IMR-90 (cell line): Measurements from ENCODE around the gene MARCKSL1. TPM values are rescaled to one million over a fixed set of nuclear protein-coding genes. Genes with fewer than 3 reads are reported as not detected.

Source experiments
- ATAC-seq: fragments of 200-7000 bp; cut with Tn5 transposase; 2 replicates; pipeline ENCODE4 v1.9.1; 2020; ENCODE audit warnings: low read depth, mild to moderate bottlenecking, moderate library complexity
- BruUV-seq: library from RNA; stranded (reverse); fragments of 400-500 nt; replicated peaks from 2 replicates; lab custom pipeline; 2021; lab: Mats Ljungman, UMichigan
- CTCF ChIA-PET: fragments of 300-600 bp; formaldehyde crosslinking; extraction: SDS; loops from one replicate; lab custom pipeline; 2021; ENCODE audit warnings: antibody characterized with exemption; lab: Yijun Ruan, JAX
- POLR2A ChIA-PET: fragments of 300-600 bp; sonication (Branson Sonifier 250); formaldehyde crosslinking; loops from one replicate; lab custom pipeline; 2022; ENCODE audit warnings: antibody characterized with exemption; ENCODE audit not compliant: unreplicated experiment; lab: Charles Lee
- DNase-seq: peaks from one replicate; pipeline ENCODE4 v3.0.0; 2013
- H2AFZ ChIP-seq: replicated peaks from 2 replicates; pipeline ENCODE3; 2013; ENCODE audit warnings: low read length, mild to moderate bottlenecking; ENCODE audit not compliant: poor library complexity
- H2AK5ac ChIP-seq: 2 replicates; pipeline ENCODE4 v1.6.1; 2013; ENCODE audit warnings: low read depth, low read length, inconsistent platforms
- H2AK9ac ChIP-seq: replicated peaks from 2 replicates; pipeline ENCODE3; 2013; ENCODE audit warnings: mild to moderate bottlenecking, low read depth, low read length, moderate library complexity; ENCODE audit not compliant: poor library complexity
- H2BK120ac ChIP-seq: 2 replicates; pipeline ENCODE4 v1.6.1; 2013; ENCODE audit warnings: low read depth, low read length, inconsistent platforms
- H2BK15ac ChIP-seq: 3 replicates; pipeline ENCODE4 v1.6.1; 2013; ENCODE audit warnings: low read depth, low read length, inconsistent platforms
- H2BK20ac ChIP-seq: 2 replicates; pipeline ENCODE4 v1.6.1; 2013; ENCODE audit warnings: low read depth, mild to moderate bottlenecking, inconsistent platforms, low read length, moderate library complexity
- H2BK5ac ChIP-seq: 2 replicates; pipeline ENCODE4 v1.6.1; 2013; ENCODE audit warnings: mild to moderate bottlenecking, low read depth, low read length, inconsistent platforms; ENCODE audit not compliant: poor library complexity, severe bottlenecking
- H3K14ac ChIP-seq: replicated peaks from 2 replicates; pipeline ENCODE4 v1.6.1; 2013; ENCODE audit warnings: low read depth, low read length, inconsistent platforms
- H3K18ac ChIP-seq: 2 replicates; pipeline ENCODE4 v1.6.1; 2013; ENCODE audit warnings: low read depth, low read length, control low read depth
- H3K23ac ChIP-seq: 2 replicates; pipeline ENCODE4 v1.6.1; 2013; ENCODE audit warnings: low read depth, low read length, inconsistent platforms
- H3K27ac ChIP-seq: 2 replicates; pipeline ENCODE4 v1.5.1; 2013; ENCODE audit warnings: mild to moderate bottlenecking, control low read depth, low read length; ENCODE audit not compliant: insufficient read depth
- H3K27me3 ChIP-seq: 2 replicates; pipeline ENCODE4 v1.6.1; 2013; ENCODE audit warnings: low read length; ENCODE audit not compliant: control insufficient read depth, insufficient read depth
- H3K36me3 ChIP-seq: 2 replicates; pipeline ENCODE4 v1.6.1; 2013; ENCODE audit warnings: low read length, mixed read lengths; ENCODE audit not compliant: control insufficient read depth, insufficient read depth
- H3K4ac ChIP-seq: 2 replicates; pipeline ENCODE4 v1.6.1; 2013; ENCODE audit warnings: low read depth, low read length, inconsistent platforms
- H3K4me1 ChIP-seq: 2 replicates; pipeline ENCODE4 v1.6.1; 2013; ENCODE audit warnings: low read length, mixed read lengths; ENCODE audit not compliant: control insufficient read depth, insufficient read depth
- H3K4me2 ChIP-seq: 2 replicates; pipeline ENCODE4 v1.6.1; 2013; ENCODE audit warnings: low read depth, mild to moderate bottlenecking, control low read depth, low read length, moderate library complexity
- H3K4me3 ChIP-seq: 2 replicates; pipeline ENCODE4 v1.5.1; 2013; ENCODE audit warnings: low read depth, mild to moderate bottlenecking, control low read depth, low read length, moderate library complexity; ENCODE audit not compliant: insufficient read depth
- H3K56ac ChIP-seq: 2 replicates; pipeline ENCODE4 v1.6.1; 2013; ENCODE audit warnings: low read length, inconsistent platforms; ENCODE audit not compliant: insufficient read depth; ENCODE audit errors: extremely low read depth
- H3K79me1 ChIP-seq, 2 experiments: 2 replicates each; pipeline ENCODE4 v1.6.1; 2013; ENCODE audit warnings: low read length in 2 of 2, inconsistent platforms in 1 of 2, low read depth in 1 of 2
- H3K9ac ChIP-seq: 2 replicates; pipeline ENCODE4 v1.6.1; 2013; ENCODE audit warnings: low read depth, low read length, control low read depth
- H3K9me1 ChIP-seq: 2 replicates; pipeline ENCODE4 v1.6.1; 2013; ENCODE audit warnings: low read length, inconsistent platforms; ENCODE audit not compliant: insufficient read depth
- H3K9me3 ChIP-seq: 2 replicates; pipeline ENCODE4 v1.6.1; 2013; ENCODE audit warnings: low read length; ENCODE audit not compliant: control insufficient read depth, insufficient read depth
- H4K20me1 ChIP-seq: 2 replicates; pipeline ENCODE4 v1.6.1; 2013; ENCODE audit warnings: low read length, inconsistent platforms; ENCODE audit not compliant: insufficient read depth
- H4K5ac ChIP-seq: 2 replicates; pipeline ENCODE4 v1.6.1; 2013; ENCODE audit warnings: mild to moderate bottlenecking, low read depth, low read length, control low read depth
- H4K8ac ChIP-seq, 2 experiments: 2 replicates each; pipeline ENCODE4 v1.6.1; 2013; ENCODE audit warnings: low read depth in 2 of 2, low read length in 2 of 2, control low read depth in 1 of 2, inconsistent platforms in 1 of 2
- H4K91ac ChIP-seq: 2 replicates; pipeline ENCODE4 v1.6.1; 2013; ENCODE audit warnings: low read depth, low read length, inconsistent platforms; ENCODE audit not compliant: insufficient read depth
- CEBPB ChIP-seq: IDR thresholded peaks from 2 replicates; pipeline ENCODE4 v1.6.1; 2012; ENCODE audit warnings: low read depth, low read length, improper control_type of control experiment
- CHD1 ChIP-seq: IDR thresholded peaks from 2 replicates; pipeline ENCODE4 v1.6.1; 2012; ENCODE audit warnings: low read depth, low read length, improper control_type of control experiment
- ELK1 ChIP-seq: fragments of 150-350 bp; IDR thresholded peaks from 2 replicates; pipeline ENCODE4 v1.6.1; 2016; ENCODE audit warnings: low read depth, mild to moderate bottlenecking, low read length, moderate library complexity, borderline replicate concordance
- MAFK ChIP-seq: IDR thresholded peaks from 2 replicates; pipeline ENCODE4 v1.6.1; 2012; ENCODE audit warnings: low read depth, low read length, improper control_type of control experiment
- MXI1 ChIP-seq: IDR thresholded peaks from 2 replicates; pipeline ENCODE4 v1.6.1; 2012; ENCODE audit warnings: low read depth, mild to moderate bottlenecking, low read length, moderate library complexity, borderline replicate concordance
- NFE2L2 ChIP-seq: fragments of 150-350 bp; IDR thresholded peaks from 2 replicates; pipeline ENCODE4 v1.6.1; 2016; ENCODE audit warnings: low read depth, mild to moderate bottlenecking, low read length
- RAD21 ChIP-seq: IDR thresholded peaks from 2 replicates; pipeline ENCODE4 v1.6.1; 2012; ENCODE audit warnings: low read length, improper control_type of control experiment
- RCOR1 ChIP-seq: IDR thresholded peaks from 2 replicates; pipeline ENCODE4 v1.6.1; 2012; ENCODE audit warnings: mild to moderate bottlenecking, low read length, improper control_type of control experiment; ENCODE audit not compliant: insufficient replicate concordance
- RFX5 ChIP-seq: IDR thresholded peaks from 2 replicates; pipeline ENCODE4 v1.8.0; 2012; ENCODE audit warnings: low read depth, mild to moderate bottlenecking, low read length, moderate library complexity
- SMC3 ChIP-seq: fragments of 150-350 bp; IDR thresholded peaks from 2 replicates; pipeline ENCODE4 v1.6.1; 2016; ENCODE audit warnings: low read depth, mild to moderate bottlenecking, antibody characterized with exemption, low read length, moderate library complexity
- WGBS, 2 experiments: methylation state at CpG; one replicate each; pipeline versions ENCODE4 v1.1.5 to v1.1.7; 2013; ENCODE audit warnings: missing lambda C conversion rate in 2 of 2; ENCODE audit not compliant: insufficient read length in 1 of 2; ENCODE audit errors: extremely low coverage in 2 of 2; 5-methylcytosine and 5-hydroxymethylcytosine counted together
- dilution Hi-C: fragments of 300-500 bp; cut with HindIII; formaldehyde crosslinking; loops from one replicate; pipeline ENCODE4 v1.14.3; 2018; ENCODE audit warnings: low sequenced_read_pairs; ENCODE audit not compliant: unreplicated experiment
- in situ Hi-C: fragments of 300-500 bp; cut with MboI; formaldehyde crosslinking; loops from 3 replicates; pipeline ENCODE4 v1.14.3; 2019; ENCODE audit warnings: low sequenced_read_pairs, inconsistent platforms, mixed read lengths
- intact Hi-C: fragments of 100-400 bp; cut with micrococcal nuclease; formaldehyde crosslinking; loops from 2 replicates; pipeline ENCODE4 v1.10.0; 2022
- polyA plus RNA-seq, 3 experiments: library from polyadenylated mRNA; depleted of rRNA; stranded (reverse); fragments of >200 nt; gene quantifications; 2 replicates each; pipeline ENCODE4 v1.2.3, GENCODE V29; 2012; ENCODE audit warnings: low replicate concordance in 1 of 3
- total RNA-seq: library from RNA; depleted of rRNA; stranded (reverse); fragments of >200 nt; gene quantifications from 2 replicates; pipeline ENCODE4 v1.2.3, GENCODE V29; 2012

Gene MARCKSL1
- total and polyA plus RNA-seq, 2 of the 4 experiments (the other 2 are of a cell fraction) = 37.5 to 218 TPM

DNA sequence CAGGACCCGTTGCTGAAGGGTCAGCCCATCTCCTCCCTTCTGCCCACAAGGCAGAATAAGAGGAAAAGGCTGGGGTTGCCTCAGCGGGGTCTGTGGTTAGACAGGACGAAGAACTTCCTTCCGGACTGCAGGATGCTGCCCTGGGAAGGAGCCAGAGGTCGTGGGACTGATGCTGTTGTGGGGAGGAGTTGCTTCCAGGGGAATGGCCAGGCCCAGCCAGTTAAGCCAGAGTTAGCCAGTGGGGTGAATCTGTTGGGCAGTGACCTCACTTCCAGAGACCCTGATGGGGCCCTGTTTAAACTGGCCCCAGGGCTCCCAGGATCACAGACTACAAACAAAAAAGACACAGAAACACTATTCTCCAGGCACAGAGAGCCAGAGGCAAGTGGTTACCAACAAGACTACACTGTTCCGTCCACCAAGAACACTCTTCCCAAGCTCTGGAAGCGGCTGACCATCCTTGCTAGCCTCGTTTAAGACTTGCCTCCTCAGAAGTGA is 13.2 kb upstream of the MARCKSL1 start:
- peak; percentile 81 for DNase-seq

More for the DNA sequence above, 13.2 kb upstream of the MARCKSL1 start:
- Histone ChIP-seq H2BK120ac (peak overlapping the region; percentile 59; the same call in 1 of the 2 replicates), H3K9me3 (no peaks in the 10 kb centered on the region), H3K27ac (peak overlapping the region; percentile 32; the same call in 1 of the 2 replicates), H2BK5ac (peak overlapping the region; percentile 14), H3K79me1 (peaks cover 8 to 30% of the 10 kb centered on the region in 2 experiments; a peak in 3 of 4 replicates), H3K27me3 (no peaks in the 10 kb centered on the region), H3K14ac (peak overlapping the region; percentile 83), H3K56ac (peak overlapping the region; percentile 19; the same call in 1 of the 2 replicates), H3K9ac (no peak overlapping the region), H3K4me1 (peaks cover 27% of the 10 kb centered on the region), H2AK5ac (peak overlapping the region; percentile 88), H4K91ac (peak overlapping the region; percentile 52; the same call in 1 of the 2 replicates), H3K23ac (peak overlapping the region; percentile 75; the same call in 1 of the 2 replicates), H4K5ac (peak overlapping the region; percentile 34; the same call in 1 of the 2 replicates), H3K4ac (peak overlapping the region; percentile 75), H4K20me1 (no peaks in the 10 kb centered on the region), H2AK9ac (no peak overlapping the region), H3K18ac (0 out of 2 replicates have a peak overlapping the region, but pooled peaks have one; percentile 4), H3K4me3 (no peak overlapping the region), H3K9me1 (peaks cover 11% of the 10 kb centered on the region), H2BK20ac (peak overlapping the region; percentile 55; the same call in 1 of the 2 replicates), H3K4me2 (no peak overlapping the region), H2BK15ac (no peak overlapping the region; the same call in 2 of the 3 replicates), H4K8ac (peak overlapping the region; percentile 52 to 70; a peak in 2 of 4 replicates), H2AFZ (peak overlapping the region; percentile 77), H3K36me3 (no peaks in the 10 kb centered on the region)
- BruUV-seq = no TSS peak
- ChIA-PET POLR2A (no interaction called here), CTCF (no interaction called here)
- in situ Hi-C loops = no loop called here
- intact Hi-C loops = no loop called here
- ATAC-seq = no peak
- dilution Hi-C loops = no loop called here
- TF ChIP-seq ELK1 (no peak), RFX5 (no peak), RAD21 (no peak), CEBPB (no peak), RCOR1 (no peak), NFE2L2 (no peak), SMC3 (no peak), MXI1 (no peak), MAFK (no peak), CHD1 (no peak)
- WGBS, 2 experiments = 47% methylated on average over 3 of the region's 8 CpGs; no CpG with 5 or more reads in 1 of the 2 experiments
